ENCODE data around the gene FHIP1A. TPM values are rescaled to one million over a fixed set of nuclear protein-coding genes. Genes with fewer than 3 reads are reported as not detected.

Gene FHIP1A
- total and polyA plus RNA-seq, 7 experiments from 2014 or later = 0.05 to 2.7 (median 1.9) TPM; not detected in 2

- H3K4me1 ChIP-seq (ENCODE audit: control insufficient read depth in 2 of 2, insufficient read depth in 2 of 2, low read length in 2 of 2) = no peaks in the 10 kb centered on the region
- Mint-ChIP-seq H3K4me1 (no peaks in the 10 kb centered on the region), H3K9me3 (no peaks in the 10 kb centered on the region), H3K27ac (no peak overlapping the region), H3K27me3 (peaks cover 12 to 31% (median 17%) of the 10 kb centered on the region in 5 donors), H3K36me3 (peaks cover 0 to 3% (median 0%) of the 10 kb centered on the region in 5 donors), H3K4me3 (no peak overlapping the region)
- no peaks in the 10 kb centered on the region for H3K36me3 ChIP-seq (ENCODE audit: control insufficient read depth in 2 of 3, insufficient read depth in 3 of 3, low read length in 3 of 3)
- CTCF ChIA-PET = no interaction called here
- H3K27me3 ChIP-seq (ENCODE audit: control insufficient read depth in 2 of 2, insufficient read depth in 2 of 2, low read length in 2 of 2) = no peaks in the 10 kb centered on the region
- intact Hi-C loops (cut with micrococcal nuclease) = no loop called here
- H3K9me3 ChIP-seq (ENCODE audit: control insufficient read depth in 2 of 3, low read length in 3 of 3) = no peaks in the 10 kb centered on the region
- no peak overlapping the region for H3K4me3 ChIP-seq (ENCODE audit: low read length)
- POLR2A ChIA-PET = no interaction called here
- no peak overlapping the region for H3K27ac ChIP-seq (ENCODE audit: low read depth, low read length)
- no peak for DNase-seq
- ATAC-seq = no peak
Measured at GRCh38 chr4:151443752-151444151, 34.8 kb downstream of the FHIP1A start.

GRCh38 chr4:151446208-151446607 lies 37.2 kb downstream of the FHIP1A start:
- peaks cover 12 to 23% (median 16%) of the 10 kb centered on the region in 5 donors for H3K27me3 Mint-ChIP-seq
- no peaks in the 10 kb centered on the region for H3K4me1 ChIP-seq (ENCODE audit: control insufficient read depth in 2 of 2, insufficient read depth in 2 of 2, low read length in 2 of 2)
- H3K27ac Mint-ChIP-seq = no peak overlapping the region
- intact Hi-C loops (cut with micrococcal nuclease) = no loop called here
- no peaks in the 10 kb centered on the region for H3K9me3 Mint-ChIP-seq
- DNase-seq (no peak), ATAC-seq (no peak)
- peaks cover 0 to 3% (median 0%) of the 10 kb centered on the region in 5 donors for H3K36me3 Mint-ChIP-seq
- H3K36me3 ChIP-seq (ENCODE audit: control insufficient read depth in 2 of 3, insufficient read depth in 3 of 3, low read length in 3 of 3) = no peaks in the 10 kb centered on the region
- no peak overlapping the region for H3K4me3 Mint-ChIP-seq
- H3K9me3 ChIP-seq (ENCODE audit: control insufficient read depth in 2 of 3, low read length in 3 of 3) = no peaks in the 10 kb centered on the region
- ChIA-PET CTCF (no interaction called here), POLR2A (no interaction called here)
- H3K27me3 ChIP-seq (ENCODE audit: control insufficient read depth in 2 of 2, insufficient read depth in 2 of 2, low read length in 2 of 2) = no peaks in the 10 kb centered on the region
- H3K4me1 Mint-ChIP-seq = peaks cover 0 to 2% (median 0%) of the 10 kb centered on the region in 7 donors
- no peak overlapping the region for H3K4me3 ChIP-seq (ENCODE audit: low read length)
- no peak overlapping the region for H3K27ac ChIP-seq (ENCODE audit: low read depth, low read length)

DNA sequence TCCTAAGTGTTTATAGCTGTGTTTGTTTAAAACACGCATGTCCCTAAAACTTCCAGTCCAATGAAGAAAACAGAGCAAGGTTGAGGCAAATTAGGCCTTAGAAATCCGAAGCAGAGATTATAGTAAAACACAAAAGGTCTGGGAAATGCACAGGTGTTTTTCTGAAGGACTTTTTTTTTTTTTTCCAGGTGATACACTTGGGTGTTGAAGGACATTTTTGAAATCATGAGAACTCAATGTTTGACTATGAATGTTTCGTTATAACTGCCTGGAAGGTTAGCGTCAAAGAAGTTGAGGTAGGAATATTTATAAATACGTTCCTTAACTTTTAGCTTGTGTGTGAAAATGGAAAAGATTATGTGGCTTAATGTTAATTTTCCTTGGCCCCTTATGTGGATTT lies 45.5 kb downstream of the FHIP1A start:
- H3K27me3 ChIP-seq (ENCODE audit: control insufficient read depth in 2 of 2, insufficient read depth in 2 of 2, low read length in 2 of 2) = no peaks in the 10 kb centered on the region
- no peak for ATAC-seq
- no peaks in the 10 kb centered on the region for H3K4me1 ChIP-seq (ENCODE audit: control insufficient read depth in 2 of 2, insufficient read depth in 2 of 2, low read length in 2 of 2)
- no peak overlapping the region for H3K27ac Mint-ChIP-seq
- no peak overlapping the region for H3K4me3 Mint-ChIP-seq
- ChIA-PET POLR2A (no interaction called here), CTCF (no interaction called here)
- no peak for DNase-seq
- H3K27ac ChIP-seq (ENCODE audit: low read depth, low read length) = no peak overlapping the region
- no peak overlapping the region for H3K4me3 ChIP-seq (ENCODE audit: low read length)
- peaks cover 0 to 9% (median 5%) of the 10 kb centered on the region in 5 donors for H3K27me3 Mint-ChIP-seq
- intact Hi-C loops (cut with micrococcal nuclease) = no loop called here
- no peaks in the 10 kb centered on the region for H3K9me3 Mint-ChIP-seq
- H3K4me1 Mint-ChIP-seq = peaks cover 0 to under 1% (median 0%) of the 10 kb centered on the region in 7 donors
- peaks cover 0 to 7% (median 0%) of the 10 kb centered on the region in 5 donors for H3K36me3 Mint-ChIP-seq
- no peaks in the 10 kb centered on the region for H3K9me3 ChIP-seq (ENCODE audit: control insufficient read depth in 2 of 3, low read length in 3 of 3)
- no peaks in the 10 kb centered on the region for H3K36me3 ChIP-seq (ENCODE audit: control insufficient read depth in 2 of 3, insufficient read depth in 3 of 3, low read length in 3 of 3)

DNA sequence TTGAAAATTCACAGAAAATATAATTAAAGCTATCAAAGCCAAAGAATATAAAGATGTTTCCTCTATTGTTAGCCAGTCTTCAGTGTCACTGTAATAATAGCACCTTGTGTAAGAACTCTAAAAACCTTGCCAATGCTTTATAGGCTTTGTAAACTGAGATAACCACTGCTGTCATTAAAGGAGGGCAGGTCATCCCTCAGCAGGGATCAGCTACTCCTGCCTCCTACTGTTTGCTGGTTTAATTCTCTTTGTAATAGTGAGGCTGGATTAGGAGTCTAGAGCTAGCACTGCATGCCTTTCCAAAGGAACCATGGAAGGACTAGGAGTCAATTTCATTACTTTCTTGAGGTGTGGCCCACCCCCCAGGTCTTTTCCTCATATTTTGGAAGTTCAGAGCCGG lies 46.2 kb downstream of the FHIP1A start:
- Histone ChIP-seq H3K27me3 (ENCODE audit: control insufficient read depth in 2 of 2, insufficient read depth in 2 of 2, low read length in 2 of 2) (no peaks in the 10 kb centered on the region), H3K9me3 (ENCODE audit: control insufficient read depth in 2 of 3, low read length in 3 of 3) (no peaks in the 10 kb centered on the region), H3K27ac (ENCODE audit: low read depth, low read length) (no peak overlapping the region), H3K4me3 (ENCODE audit: low read length) (no peak overlapping the region), H3K4me1 (ENCODE audit: control insufficient read depth in 2 of 2, insufficient read depth in 2 of 2, low read length in 2 of 2) (no peaks in the 10 kb centered on the region), H3K36me3 (ENCODE audit: control insufficient read depth in 2 of 3, insufficient read depth in 3 of 3, low read length in 3 of 3) (no peaks in the 10 kb centered on the region)
- ATAC-seq (no peak), DNase-seq (no peak)
- Mint-ChIP-seq H3K27me3 (peaks cover 0 to 8% (median 6%) of the 10 kb centered on the region in 5 donors), H3K27ac (no peak overlapping the region), H3K4me3 (no peak overlapping the region), H3K9me3 (no peaks in the 10 kb centered on the region), H3K36me3 (peaks cover 0 to 7% (median 0%) of the 10 kb centered on the region in 5 donors), H3K4me1 (no peaks in the 10 kb centered on the region)
- intact Hi-C loops (cut with micrococcal nuclease) = no loop called here
- CTCF ChIA-PET = no interaction called here
- POLR2A ChIA-PET = no interaction called here

DNA sequence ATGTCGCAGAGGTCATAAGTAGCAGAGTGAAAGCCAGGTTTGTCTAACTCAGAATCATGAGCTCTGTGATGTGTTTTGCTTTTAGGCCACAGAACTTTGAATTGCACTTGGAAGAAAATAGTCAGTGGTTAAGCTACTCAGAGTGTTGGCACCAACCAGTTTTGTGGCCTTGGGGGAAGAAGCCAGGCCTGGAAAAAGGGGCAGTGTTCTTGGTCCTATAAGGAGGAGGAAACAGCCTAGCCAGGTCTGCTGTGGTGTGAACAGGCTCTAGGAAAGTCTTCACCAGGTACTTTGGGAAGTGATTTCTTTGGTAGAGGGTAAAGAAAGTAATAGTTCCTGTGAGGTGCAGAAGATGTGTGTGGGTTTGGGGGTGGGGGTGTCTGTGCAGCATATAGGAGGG lies 49.2 kb downstream of the FHIP1A start:
- intact Hi-C loops (cut with micrococcal nuclease) = no loop called here
- Mint-ChIP-seq H3K27me3 (peaks cover 0 to 15% (median 9%) of the 10 kb centered on the region in 5 donors), H3K36me3 (peaks cover 0 to 4% (median 0%) of the 10 kb centered on the region in 5 donors), H3K4me3 (no peak overlapping the region), H3K9me3 (no peaks in the 10 kb centered on the region), H3K4me1 (no peaks in the 10 kb centered on the region), H3K27ac (no peak overlapping the region)
- no peak for ATAC-seq
- no peaks in the 10 kb centered on the region for H3K4me1 ChIP-seq (ENCODE audit: control insufficient read depth in 2 of 2, insufficient read depth in 2 of 2, low read length in 2 of 2)
- DNase-seq = no peak
- no peaks in the 10 kb centered on the region for H3K9me3 ChIP-seq (ENCODE audit: control insufficient read depth in 2 of 3, low read length in 3 of 3)
- H3K27ac ChIP-seq (ENCODE audit: low read depth, low read length) = no peak overlapping the region
- CTCF ChIA-PET = no interaction called here
- POLR2A ChIA-PET = no interaction called here
- no peak overlapping the region for H3K4me3 ChIP-seq (ENCODE audit: low read length)
- no peaks in the 10 kb centered on the region for H3K27me3 ChIP-seq (ENCODE audit: control insufficient read depth in 2 of 2, insufficient read depth in 2 of 2, low read length in 2 of 2)
- H3K36me3 ChIP-seq (ENCODE audit: control insufficient read depth in 2 of 3, insufficient read depth in 3 of 3, low read length in 3 of 3) = no peaks in the 10 kb centered on the region

Other genes starting within 250 kb of the FHIP1A start
- gene PRSS48, start 132.0 kb upstream of the FHIP1A start, total RNA-seq = not detected
- gene PRSS48, start 132.0 kb upstream of the FHIP1A start, polyA plus RNA-seq = not detected
- gene SH3D19, start 83.6 kb upstream of the FHIP1A start, total RNA-seq = 1 to 10 TPM in 2 of 5 experiments, under 1 TPM in 2, not detected in 1; 0.66 to 1.1 (median 0.92) TPM
- gene SH3D19, start 83.6 kb upstream of the FHIP1A start, polyA plus RNA-seq = 1 to 10 TPM in 1 of 2 donors, not detected in 1; 1.8 TPM